Stimulated activated naive B cell treated with anti-CD40 and anti-IgM and Interleukin-4, amounts not matched to agents 10 μg/mL and 1 μg/mL and 100 μg/mL, for 72 hours (primary cell): Measurements from ENCODE around the gene KLHDC1.
"Not testable (repeated sequence)": the region's sequence is repeated elsewhere in the genome, so short reads cannot be mapped to it uniquely, and the experiment has no call there.

Experiments
- ATAC-seq, 2 donors: fragments of 150-1000 bp; cut with Tn5 transposase; replicated peaks; 2 replicates each; pipeline ENCODE4 v1.10.0; 2021; ENCODE audit warnings: moderate library complexity in 1 of 2
- DNase-seq: peaks from one replicate; pipeline ENCODE4 v3.0.0; 2021
- H3K27ac Mint-ChIP-seq: one replicate; pipeline ENCODE4 v1.8.0; 2022; ENCODE audit warnings: mild to moderate bottlenecking, mixed read lengths
- H3K27me3 Mint-ChIP-seq, 2 donors: one replicate each; pipeline ENCODE4 v1.8.0; 2022; ENCODE audit warnings: mixed read lengths in 2 of 2
- H3K36me3 Mint-ChIP-seq, 2 donors: one replicate each; pipeline ENCODE4 v1.8.0; 2022; ENCODE audit warnings: mixed read lengths in 2 of 2, mild to moderate bottlenecking in 1 of 2
- H3K4me1 Mint-ChIP-seq, 2 donors: one replicate each; pipeline ENCODE4 v1.8.0; 2022; ENCODE audit warnings: mixed read lengths in 2 of 2, mild to moderate bottlenecking in 1 of 2
- H3K4me3 Mint-ChIP-seq, 2 donors: one replicate each; pipeline ENCODE4 v1.8.0; 2022; ENCODE audit warnings: mild to moderate bottlenecking in 2 of 2, mixed read lengths in 2 of 2, moderate library complexity in 1 of 2
- H3K9me3 Mint-ChIP-seq, 2 donors: one replicate each; pipeline ENCODE4 v1.8.0; 2022; ENCODE audit warnings: mixed read lengths in 2 of 2, mild to moderate bottlenecking in 1 of 2

Gene KLHDC1

DNA sequence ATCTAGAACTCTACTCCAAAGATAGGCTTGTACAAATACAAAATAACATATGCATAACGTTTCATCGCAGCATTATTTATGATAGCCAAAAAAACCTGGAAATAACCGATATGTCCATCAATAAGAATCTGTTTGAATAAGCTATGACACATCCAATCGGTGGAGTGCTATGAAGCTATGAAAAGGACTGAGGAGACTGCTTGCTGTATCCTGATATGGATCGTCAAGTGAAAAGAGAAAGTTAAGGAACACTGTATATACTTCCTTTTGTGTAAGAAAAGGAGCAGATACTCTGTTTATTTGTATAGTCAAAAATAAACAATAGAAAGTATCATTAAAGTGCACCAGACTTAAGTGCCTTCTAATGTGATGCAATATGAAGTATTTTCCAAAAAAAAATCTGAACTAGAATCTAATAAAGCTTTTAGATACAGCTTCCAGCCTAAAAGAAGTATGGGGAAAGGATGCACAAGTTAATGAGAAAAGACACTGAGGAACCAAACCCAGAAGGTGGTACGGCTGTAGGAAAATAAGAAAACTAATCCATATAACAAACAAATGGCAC lies 645 bp upstream of the KLHDC1 start:
- peaks cover 0 to 1% of the 10 kb centered on the region in 2 donors for H3K27me3 Mint-ChIP-seq
- peak overlapping the region; percentile 78 for H3K27ac Mint-ChIP-seq
- H3K4me1 Mint-ChIP-seq, result peaks cover 10 to 13% of the 10 kb centered on the region in 2 donors
- peak overlapping the region; percentile 68 to 78 for H3K4me3 Mint-ChIP-seq
- ATAC-seq, result no peak
- H3K9me3 Mint-ChIP-seq, result no peaks in the 10 kb centered on the region
- no peak for DNase-seq
- peaks cover 0 to 2% of the 10 kb centered on the region in 2 donors for H3K36me3 Mint-ChIP-seq

DNA sequence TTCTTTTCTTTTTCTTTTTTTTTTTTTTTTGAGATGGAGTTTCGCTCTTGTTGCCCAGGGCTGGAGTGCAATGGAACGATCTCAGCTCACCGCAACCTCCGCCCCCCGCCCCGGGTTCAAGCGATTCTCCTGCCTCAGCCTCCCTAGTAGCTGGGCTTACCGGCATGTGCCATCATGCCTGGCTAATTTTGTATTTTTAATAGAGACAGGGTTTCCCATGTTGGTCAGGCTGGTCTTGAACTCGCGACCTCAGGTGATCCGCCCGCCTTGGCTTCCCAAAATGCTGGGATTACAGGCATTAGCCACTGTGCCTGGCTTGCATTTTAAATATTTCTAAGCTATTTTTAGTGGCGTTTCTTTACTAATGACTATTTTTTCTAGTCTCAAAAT lies 810 bp downstream of the KLHDC1 start:
- not testable (repeated sequence) for H3K27me3 Mint-ChIP-seq, H3K4me1 Mint-ChIP-seq, DNase-seq, H3K36me3 Mint-ChIP-seq, H3K9me3 Mint-ChIP-seq, ATAC-seq
- H3K27ac Mint-ChIP-seq, result peak overlapping the region; percentile 76
- H3K4me3 Mint-ChIP-seq, result peak overlapping the region; percentile 68 to 78

- DNase-seq (no peak), ATAC-seq (no peak)
- H3K36me3 Mint-ChIP-seq, result peaks cover 3 to 12% of the 10 kb centered on the region in 2 donors
- H3K4me1 Mint-ChIP-seq, result peaks cover 7 to 13% of the 10 kb centered on the region in 2 donors
- H3K9me3 Mint-ChIP-seq, result no peaks in the 10 kb centered on the region
- H3K27me3 Mint-ChIP-seq, result no peaks in the 10 kb centered on the region
- no peak overlapping the region for H3K27ac Mint-ChIP-seq
- H3K4me3 Mint-ChIP-seq, result no peak overlapping the region
These were observed 9.8 kb downstream of the KLHDC1 start for GRCh38 chr14:49702725-49703124.

DNA sequence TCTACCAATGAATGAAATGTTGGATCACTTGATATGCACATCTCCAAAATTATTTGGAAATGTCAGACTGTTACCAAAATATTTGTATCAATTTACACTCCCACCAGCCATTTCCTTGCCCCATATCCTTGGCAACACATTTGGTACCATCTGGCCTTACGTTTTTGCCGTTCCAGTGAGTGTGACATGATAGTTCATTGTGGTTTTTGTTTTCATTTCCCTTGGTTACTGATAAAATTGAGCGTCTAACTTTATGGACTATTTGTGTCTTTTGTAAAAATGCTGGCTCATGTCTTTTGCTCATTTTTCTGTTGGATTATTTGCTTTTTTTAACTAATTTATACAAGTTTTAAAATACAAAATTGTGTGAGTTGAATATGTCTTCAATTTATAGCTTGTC lies 11.0 kb downstream of the KLHDC1 start:
- no peak for ATAC-seq
- DNase-seq, result no peak
- Mint-ChIP-seq H3K27ac (peak overlapping the region; percentile 43), H3K4me1 (peaks cover 7 to 13% of the 10 kb centered on the region in 2 donors), H3K4me3 (no peak overlapping the region), H3K27me3 (no peaks in the 10 kb centered on the region), H3K36me3 (peaks cover 3 to 12% of the 10 kb centered on the region in 2 donors), H3K9me3 (no peaks in the 10 kb centered on the region)

DNA sequence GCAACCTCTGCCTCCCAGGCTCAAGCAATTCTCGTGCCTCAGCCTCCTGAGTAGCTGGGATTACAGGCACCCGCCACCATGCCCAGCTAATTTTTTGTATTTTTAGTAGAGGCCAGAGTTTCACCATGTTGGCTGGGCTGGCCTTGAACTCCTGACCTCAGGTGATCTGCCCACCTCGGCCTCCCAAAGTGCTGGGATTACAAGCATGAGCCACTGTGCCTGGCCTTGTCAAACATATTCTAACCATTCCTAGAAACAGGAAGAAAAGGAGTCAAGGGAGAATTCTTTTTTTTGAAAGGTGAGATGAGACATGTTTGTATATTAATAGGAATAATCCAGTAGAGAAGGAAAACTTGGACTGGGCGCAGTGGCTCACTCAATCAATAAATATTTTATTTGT lies 11.6 kb downstream of the KLHDC1 start:
- H3K9me3 Mint-ChIP-seq, H3K27ac Mint-ChIP-seq, DNase-seq, H3K27me3 Mint-ChIP-seq, ATAC-seq, H3K4me3 Mint-ChIP-seq: not testable (repeated sequence)
- peaks cover 7 to 13% of the 10 kb centered on the region in 2 donors for H3K4me1 Mint-ChIP-seq
- H3K36me3 Mint-ChIP-seq, result peaks cover 5 to 15% of the 10 kb centered on the region in 2 donors

- ATAC-seq, H3K27me3 Mint-ChIP-seq, H3K4me1 Mint-ChIP-seq, H3K4me3 Mint-ChIP-seq, DNase-seq, H3K9me3 Mint-ChIP-seq, H3K36me3 Mint-ChIP-seq, H3K27ac Mint-ChIP-seq: not testable (repeated sequence)
These were observed 18.1 kb downstream of the KLHDC1 start for GRCh38 chr14:49710993-49711392.

DNA sequence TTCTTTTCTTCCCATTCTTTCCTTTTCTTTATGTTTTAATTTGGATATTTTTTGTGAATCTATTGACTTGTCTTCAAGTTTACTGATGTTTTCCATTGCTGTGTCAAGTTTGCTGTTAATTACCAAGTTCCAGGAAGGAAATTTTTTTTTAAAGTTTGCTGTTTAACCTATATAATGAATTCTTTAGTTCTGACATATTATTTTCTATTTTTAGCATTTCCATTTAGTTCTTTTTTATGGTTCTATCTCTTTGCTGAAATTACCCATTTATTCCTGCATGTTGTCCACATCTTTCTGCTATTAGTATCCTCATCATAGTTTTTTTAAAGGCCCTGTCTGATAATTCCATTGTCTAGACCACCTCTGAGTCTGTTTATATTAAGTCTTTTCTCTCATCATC lies 27.8 kb downstream of the KLHDC1 start:
- Mint-ChIP-seq H3K27ac (no peak overlapping the region), H3K4me1 (peaks cover 0 to 5% of the 10 kb centered on the region in 2 donors), H3K4me3 (no peak overlapping the region), H3K9me3 (peaks cover 0 to 6% of the 10 kb centered on the region in 2 donors), H3K36me3 (peaks cover 24 to 33% of the 10 kb centered on the region in 2 donors), H3K27me3 (no peaks in the 10 kb centered on the region)
- no peak for ATAC-seq
- no peak for DNase-seq

- not testable (repeated sequence) for H3K27me3 Mint-ChIP-seq, H3K4me3 Mint-ChIP-seq, H3K9me3 Mint-ChIP-seq, H3K27ac Mint-ChIP-seq, H3K4me1 Mint-ChIP-seq, DNase-seq, ATAC-seq
- peaks cover 22 to 37% of the 10 kb centered on the region in 2 donors for H3K36me3 Mint-ChIP-seq
These were observed 29.0 kb downstream of the KLHDC1 start for GRCh38 chr14:49721733-49722435.

DNA sequence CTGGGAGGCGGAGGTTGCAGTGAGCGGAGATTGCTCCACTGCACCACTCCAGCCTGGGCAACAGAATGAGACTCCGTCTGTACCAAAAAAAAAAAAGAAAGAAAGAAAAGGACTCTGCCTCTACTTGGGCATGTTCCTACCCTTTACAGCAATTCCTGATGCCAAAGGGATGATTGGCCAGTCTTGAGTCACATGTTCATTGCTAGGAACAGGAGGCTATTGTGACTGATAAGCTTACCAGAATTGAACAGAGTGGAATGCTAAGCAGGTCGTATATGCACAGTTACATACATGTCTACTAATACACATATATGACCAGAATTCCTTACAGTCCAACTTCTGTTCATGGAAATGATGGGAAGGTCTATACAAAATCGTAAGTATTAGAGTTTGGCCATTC lies 34.3 kb downstream of the KLHDC1 start:
- Mint-ChIP-seq H3K27me3 (no peaks in the 10 kb centered on the region), H3K27ac (no peak overlapping the region), H3K4me1 (no peaks in the 10 kb centered on the region), H3K9me3 (no peaks in the 10 kb centered on the region), H3K4me3 (no peak overlapping the region), H3K36me3 (peaks cover 6 to 13% of the 10 kb centered on the region in 2 donors)
- ATAC-seq (no peak), DNase-seq (no peak)

DNA sequence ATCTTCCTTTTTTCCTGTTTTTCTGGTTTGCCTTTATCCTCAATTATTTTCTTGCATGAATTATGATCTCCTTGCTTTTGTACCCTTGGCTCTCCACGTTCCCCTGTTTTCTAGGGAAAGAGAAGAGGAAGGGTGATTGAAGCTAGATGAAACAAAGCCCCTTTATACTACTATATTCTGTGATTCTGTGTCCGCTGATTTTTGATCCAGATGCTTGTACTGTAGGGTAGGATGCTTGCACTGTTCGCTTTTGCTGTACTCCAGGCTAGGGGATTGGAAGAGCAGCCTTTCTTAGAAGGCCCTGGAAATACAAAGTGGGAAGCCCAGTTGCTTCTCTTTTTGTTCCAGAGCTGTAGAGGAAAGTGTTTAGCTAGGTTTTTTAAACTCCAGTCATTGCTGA lies 40.0 kb downstream of the KLHDC1 start:
- H3K9me3 Mint-ChIP-seq, result no peaks in the 10 kb centered on the region
- no peak overlapping the region for H3K27ac Mint-ChIP-seq
- no peak overlapping the region for H3K4me3 Mint-ChIP-seq
- no peaks in the 10 kb centered on the region for H3K27me3 Mint-ChIP-seq
- peaks cover 8 to 9% of the 10 kb centered on the region in 2 donors for H3K36me3 Mint-ChIP-seq
- H3K4me1 Mint-ChIP-seq, result no peaks in the 10 kb centered on the region
- no peak for ATAC-seq
- DNase-seq, result no peak

GRCh38 chr14:49733836-49734235 lies 40.9 kb downstream of the KLHDC1 start:
- Mint-ChIP-seq H3K9me3 (no peaks in the 10 kb centered on the region), H3K4me3 (no peak overlapping the region), H3K27me3 (no peaks in the 10 kb centered on the region), H3K27ac (no peak overlapping the region), H3K36me3 (peaks cover 8% of the 10 kb centered on the region in 2 donors), H3K4me1 (no peaks in the 10 kb centered on the region)
- no peak for ATAC-seq
- no peak for DNase-seq

GRCh38 chr14:49735669-49736068 lies 42.7 kb downstream of the KLHDC1 start:
- not testable (repeated sequence) for ATAC-seq, H3K4me1 Mint-ChIP-seq, DNase-seq, H3K9me3 Mint-ChIP-seq, H3K27ac Mint-ChIP-seq, H3K4me3 Mint-ChIP-seq, H3K27me3 Mint-ChIP-seq
- peaks cover 8 to 10% of the 10 kb centered on the region in 2 donors for H3K36me3 Mint-ChIP-seq

DNA sequence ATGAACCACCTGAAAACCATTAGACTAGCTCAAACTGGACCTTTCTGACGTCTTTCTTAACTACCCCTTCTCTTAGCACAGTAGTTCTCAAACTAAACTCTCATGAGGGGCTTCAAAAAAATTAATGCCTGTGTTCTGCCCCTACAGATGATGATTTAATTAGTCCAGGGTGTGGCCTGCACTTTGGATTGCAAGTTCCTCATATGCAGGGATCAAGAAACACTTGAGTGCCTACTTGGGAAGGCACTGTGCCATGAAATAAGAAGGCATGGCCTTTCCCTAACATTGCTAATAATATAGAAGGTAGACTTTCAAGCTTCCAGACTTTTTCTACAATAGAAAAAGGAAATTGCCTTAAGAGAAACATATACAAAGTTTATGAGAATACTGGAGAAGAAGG lies 52.3 kb downstream of the KLHDC1 start:
- no peak overlapping the region for H3K4me3 Mint-ChIP-seq
- DNase-seq (no peak), ATAC-seq (no peak)
- no peaks in the 10 kb centered on the region for H3K27me3 Mint-ChIP-seq
- H3K27ac Mint-ChIP-seq, result no peak overlapping the region
- no peaks in the 10 kb centered on the region for H3K9me3 Mint-ChIP-seq
- H3K4me1 Mint-ChIP-seq, result no peaks in the 10 kb centered on the region
- H3K36me3 Mint-ChIP-seq, result peaks cover 7 to 20% of the 10 kb centered on the region in 2 donors

- H3K4me1 Mint-ChIP-seq, ATAC-seq, H3K27me3 Mint-ChIP-seq, H3K27ac Mint-ChIP-seq, H3K4me3 Mint-ChIP-seq, DNase-seq, H3K9me3 Mint-ChIP-seq: not testable (repeated sequence)
- peaks cover 7 to 20% of the 10 kb centered on the region in 2 donors for H3K36me3 Mint-ChIP-seq
These were observed 53.6 kb downstream of the KLHDC1 start for GRCh38 chr14:49746476-49746875.

DNA sequence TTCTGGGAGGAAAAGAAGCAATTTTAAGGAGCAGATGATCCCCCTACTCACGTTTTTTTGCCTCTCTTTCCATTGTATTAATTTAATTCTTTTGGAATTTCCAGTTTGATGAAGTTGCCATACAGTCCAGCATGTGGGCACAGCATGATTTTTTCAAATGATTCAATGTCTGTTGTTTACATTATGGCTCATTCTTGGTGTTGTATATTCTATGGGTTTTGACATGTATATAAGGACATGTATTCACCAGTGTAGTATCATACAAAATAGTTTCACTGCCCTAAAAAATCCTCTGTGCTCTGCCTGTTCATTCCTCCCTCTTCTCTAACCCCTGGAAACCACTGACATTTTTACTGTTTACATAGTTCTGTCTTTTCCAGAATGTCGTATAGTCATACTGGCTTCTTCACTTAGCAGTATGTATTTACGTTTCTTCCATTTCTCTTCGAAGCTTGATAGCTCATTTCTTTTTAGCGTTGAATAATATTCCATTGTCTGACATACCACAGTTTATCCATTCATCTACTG lies 61.7 kb downstream of the KLHDC1 start:
- no peaks in the 10 kb centered on the region for H3K27me3 Mint-ChIP-seq
- peaks cover 2 to 3% of the 10 kb centered on the region in 2 donors for H3K9me3 Mint-ChIP-seq
- ATAC-seq, result no peak
- no peak overlapping the region for H3K27ac Mint-ChIP-seq
- H3K36me3 Mint-ChIP-seq, result peaks cover 3% of the 10 kb centered on the region in 2 donors
- no peaks in the 10 kb centered on the region for H3K4me1 Mint-ChIP-seq
- DNase-seq, result no peak
- H3K4me3 Mint-ChIP-seq, result no peak overlapping the region
